Smooth muscle cell (in vitro differentiated cells): ENCODE measurements around the gene WDR46. TPM values are rescaled to one million over a fixed set of nuclear protein-coding genes. Genes with fewer than 3 reads are reported as not detected.
"Not testable (repeated sequence)": the region's sequence is repeated elsewhere in the genome, so short reads cannot be mapped to it uniquely, and the experiment has no call there.

Experiments used
- DNase-seq: peaks from one replicate; lab custom pipeline; 2025; ENCODE audit not compliant: unreplicated experiment; lab: John Stamatoyannopoulos, UW
- H2AFZ ChIP-seq: fragments of 200-600 bp; sonication (generic); 2 replicates; pipeline ENCODE4 v1.6.0; 2016; ENCODE audit warnings: antibody characterized with exemption, low read depth, mild to moderate bottlenecking
- H3F3A ChIP-seq: fragments of 200-600 bp; sonication (generic); 2 replicates; pipeline ENCODE4 v1.6.0; 2017; ENCODE audit warnings: antibody characterized with exemption, low read depth
- H3K27ac ChIP-seq: fragments of 200-600 bp; sonication (generic); 2 replicates; pipeline ENCODE4 v1.5.1; 2016; ENCODE audit warnings: low read depth, mild to moderate bottlenecking
- H3K27me3 ChIP-seq: fragments of 200-600 bp; sonication (generic); 2 replicates; pipeline ENCODE4 v1.6.1; 2016; ENCODE audit warnings: low read depth, mild to moderate bottlenecking
- H3K36me3 ChIP-seq: fragments of 200-600 bp; sonication (generic); 2 replicates; pipeline ENCODE4 v1.5.1; 2016; ENCODE audit warnings: low read depth
- H3K4me1 ChIP-seq: fragments of 200-600 bp; sonication (generic); 2 replicates; pipeline ENCODE4 v1.5.1; 2016; ENCODE audit warnings: low read depth
- H3K4me2 ChIP-seq: fragments of 200-600 bp; sonication (generic); 2 replicates; pipeline ENCODE4 v1.6.0; 2016; ENCODE audit warnings: mild to moderate bottlenecking
- H3K4me3 ChIP-seq: fragments of 200-600 bp; sonication (generic); 2 replicates; pipeline ENCODE4 v1.5.1; 2016; ENCODE audit warnings: mild to moderate bottlenecking
- H3K79me2 ChIP-seq: fragments of 200-600 bp; sonication (generic); 2 replicates; pipeline ENCODE4 v1.6.0; 2016; ENCODE audit warnings: low read depth, mild to moderate bottlenecking
- H3K9ac ChIP-seq: fragments of 200-600 bp; sonication (generic); 2 replicates; pipeline ENCODE4 v1.6.0; 2016; ENCODE audit warnings: low read depth
- H3K9me3 ChIP-seq: fragments of 200-600 bp; sonication (generic); replicated peaks from 2 replicates; pipeline ENCODE4 v1.5.1; 2016; ENCODE audit warnings: low read depth
- H4K20me1 ChIP-seq: fragments of 200-600 bp; sonication (generic); 2 replicates; pipeline ENCODE4 v1.6.0; 2016; ENCODE audit warnings: low read depth
- WGBS: methylation state at CpG from one replicate; pipeline ENCODE4 v1.1.7; 2016; ENCODE audit warnings: low lambda C conversion rate; 5-methylcytosine and 5-hydroxymethylcytosine counted together
- polyA plus RNA-seq: library from polyadenylated mRNA; unstranded; fragments of >200 nt; fragmentation: Nextera tagmentation; extraction: Ambion mirVana; gene quantifications from 2 replicates; pipeline ENCODE4 v1.2.1, GENCODE V29; 2016
- total RNA-seq: library from RNA; depleted of rRNA; stranded (reverse); fragments of >200 nt; gene quantifications from 2 replicates; pipeline ENCODE4 v1.2.3, GENCODE V29; 2014
- TF ChIP-seq, protein P1 (sequence below): fragments of 200-600 bp; sonication (generic); IDR thresholded peaks from 2 replicates; pipeline ENCODE4 v1.5.1; 2017; ENCODE audit warnings: borderline replicate concordance, mild to moderate bottlenecking, antibody characterized with exemption; ENCODE audit not compliant: insufficient read depth, poor library complexity, severe bottlenecking

Gene WDR46
- total and polyA plus RNA-seq, 2 experiments from 2014 or later = 67.9 to 69.9 TPM

DNA sequence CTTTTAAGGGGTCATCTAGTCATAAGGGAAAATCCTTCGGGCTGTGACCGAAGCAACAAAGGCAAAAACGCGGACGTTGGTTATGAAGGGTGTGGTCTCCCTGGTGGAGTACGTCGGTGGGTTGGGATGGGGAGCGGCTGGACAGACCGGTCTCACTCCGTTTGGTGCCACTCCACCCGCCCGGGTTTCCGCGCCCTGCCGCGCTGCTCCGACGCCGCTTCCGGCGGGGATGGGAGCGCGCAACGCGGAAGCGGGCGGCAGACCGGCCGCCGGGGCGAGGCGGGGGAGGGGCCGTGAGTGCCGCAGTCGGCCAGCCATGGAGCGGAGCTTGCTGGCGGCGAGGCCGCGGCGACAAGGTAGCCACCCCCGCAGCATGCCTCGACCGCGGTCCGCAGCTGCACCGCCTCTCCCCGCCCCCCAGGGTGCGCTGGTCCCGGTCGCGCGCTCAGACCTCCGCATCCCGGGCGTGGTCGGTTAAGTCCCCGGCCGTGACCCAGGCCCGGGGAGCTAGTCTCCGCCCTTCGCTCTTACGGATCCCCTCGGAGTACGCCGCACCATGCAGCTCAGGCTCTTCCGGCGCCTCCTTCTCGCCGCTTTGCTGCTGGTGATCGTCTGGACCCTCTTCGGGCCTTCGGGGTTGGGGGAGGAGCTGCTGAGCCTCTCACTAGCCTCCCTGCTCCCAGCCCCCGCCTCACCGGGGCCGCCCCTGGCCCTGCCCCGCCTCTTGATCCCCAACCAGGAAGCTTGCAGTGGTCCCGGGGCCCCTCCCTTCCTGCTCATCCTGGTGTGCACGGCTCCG lies 12.0 kb downstream of the WDR46 start, which contains the start of gene B3GALT4:
B3GALT4 (plus strand) TSS at position 260 of the 799 bp plus-strand sequence; CDS start at position 557, 297 bp downstream.
- H3K79me2 ChIP-seq = peaks cover 35% of the 10 kb centered on the region
- no peak within 1 kb of the TSS for H2AFZ ChIP-seq
- H3K4me1 ChIP-seq = peaks cover 42% of the 10 kb centered on the region
- peak; percentile 68 for DNase-seq
- H3K27ac ChIP-seq = peak within 1 kb of the TSS; percentile 85
- H3K4me2 ChIP-seq = peak within 1 kb of the TSS; percentile 86
- peak within 1 kb of the TSS; percentile 57 for H3K4me3 ChIP-seq
- WGBS = 1% methylated on average over 55 of the region's 80 CpGs
- H3K9me3 ChIP-seq = no peaks in the 10 kb centered on the region
- H4K20me1 ChIP-seq = peaks cover 45% of the 10 kb centered on the region
- no peaks in the 10 kb centered on the region for H3K36me3 ChIP-seq
- peaks cover 42% of the 10 kb centered on the region for H3F3A ChIP-seq
- H3K27me3 ChIP-seq = no peaks in the 10 kb centered on the region
- TF ChIP-seq, protein P1, sequence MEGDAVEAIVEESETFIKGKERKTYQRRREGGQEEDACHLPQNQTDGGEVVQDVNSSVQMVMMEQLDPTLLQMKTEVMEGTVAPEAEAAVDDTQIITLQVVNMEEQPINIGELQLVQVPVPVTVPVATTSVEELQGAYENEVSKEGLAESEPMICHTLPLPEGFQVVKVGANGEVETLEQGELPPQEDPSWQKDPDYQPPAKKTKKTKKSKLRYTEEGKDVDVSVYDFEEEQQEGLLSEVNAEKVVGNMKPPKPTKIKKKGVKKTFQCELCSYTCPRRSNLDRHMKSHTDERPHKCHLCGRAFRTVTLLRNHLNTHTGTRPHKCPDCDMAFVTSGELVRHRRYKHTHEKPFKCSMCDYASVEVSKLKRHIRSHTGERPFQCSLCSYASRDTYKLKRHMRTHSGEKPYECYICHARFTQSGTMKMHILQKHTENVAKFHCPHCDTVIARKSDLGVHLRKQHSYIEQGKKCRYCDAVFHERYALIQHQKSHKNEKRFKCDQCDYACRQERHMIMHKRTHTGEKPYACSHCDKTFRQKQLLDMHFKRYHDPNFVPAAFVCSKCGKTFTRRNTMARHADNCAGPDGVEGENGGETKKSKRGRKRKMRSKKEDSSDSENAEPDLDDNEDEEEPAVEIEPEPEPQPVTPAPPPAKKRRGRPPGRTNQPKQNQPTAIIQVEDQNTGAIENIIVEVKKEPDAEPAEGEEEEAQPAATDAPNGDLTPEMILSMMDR = peak; percentile 55
- no peak within 1 kb of the TSS for H3K9ac ChIP-seq

DNA sequence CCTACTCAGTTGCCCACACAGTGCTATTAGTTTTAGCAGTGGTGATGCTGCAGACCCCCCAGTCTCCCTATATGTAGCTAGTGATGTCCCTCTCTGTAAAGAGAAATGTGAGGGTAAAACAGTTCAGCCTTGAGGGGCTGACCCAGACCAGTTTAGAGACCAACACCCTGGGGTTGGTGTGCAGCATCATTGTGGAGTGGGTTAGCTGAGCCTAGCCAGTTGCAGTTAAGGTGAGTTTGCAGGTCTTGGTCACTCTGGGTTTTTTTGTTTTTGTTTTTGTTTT lies 12.5 kb downstream of the WDR46 start:
- H3K27me3 ChIP-seq = no peaks in the 10 kb centered on the region
- DNase-seq = no peak
- peaks cover 43% of the 10 kb centered on the region for H3F3A ChIP-seq
- H2AFZ ChIP-seq = no peak overlapping the region
- peaks cover 37% of the 10 kb centered on the region for H3K79me2 ChIP-seq
- H3K4me3 ChIP-seq = peak overlapping the region; percentile 57
- no peaks in the 10 kb centered on the region for H3K9me3 ChIP-seq
- TF ChIP-seq, protein P1 = no peak
- peaks cover 42% of the 10 kb centered on the region for H3K4me1 ChIP-seq
- no peaks in the 10 kb centered on the region for H3K36me3 ChIP-seq
- H4K20me1 ChIP-seq = peaks cover 45% of the 10 kb centered on the region
- H3K4me2 ChIP-seq = peak overlapping the region; percentile 86
- H3K9ac ChIP-seq = no peak overlapping the region
- H3K27ac ChIP-seq = peak overlapping the region; percentile 85

DNA sequence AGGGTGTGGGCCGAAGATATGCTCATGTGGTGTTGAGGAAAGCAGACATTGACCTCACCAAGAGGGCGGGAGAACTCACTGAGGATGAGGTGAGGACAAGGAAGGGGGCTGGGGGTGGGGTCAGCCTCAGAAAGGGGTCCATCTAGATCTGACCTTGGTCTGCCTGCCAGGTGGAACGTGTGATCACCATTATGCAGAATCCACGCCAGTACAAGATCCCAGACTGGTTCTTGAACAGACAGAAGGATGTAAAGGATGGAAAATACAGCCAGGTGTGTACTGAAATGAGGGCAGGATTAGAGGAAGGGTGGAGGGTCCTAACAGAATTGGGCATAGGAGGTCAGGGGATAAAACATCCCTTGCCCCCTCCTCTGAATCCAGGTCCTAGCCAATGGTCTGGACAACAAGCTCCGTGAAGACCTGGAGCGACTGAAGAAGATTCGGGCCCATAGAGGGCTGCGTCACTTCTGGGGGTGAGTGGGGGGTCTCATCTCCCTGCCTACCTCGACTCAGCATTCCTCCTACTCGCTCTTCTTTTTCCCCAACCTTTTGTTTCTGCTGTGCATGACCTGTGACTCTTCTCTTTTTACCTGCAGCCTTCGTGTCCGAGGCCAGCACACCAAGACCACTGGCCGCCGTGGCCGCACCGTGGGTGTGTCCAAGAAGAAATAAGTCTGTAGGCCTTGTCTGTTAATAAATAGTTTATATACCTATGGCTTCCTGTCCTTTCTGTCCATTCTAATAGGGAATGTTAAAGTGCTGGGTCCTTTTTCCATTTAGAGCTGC lies 13.1 kb downstream of the WDR46 start:
- not testable (repeated sequence) for H3K36me3 ChIP-seq, H3K27me3 ChIP-seq, H2AFZ ChIP-seq, H3K9ac ChIP-seq, DNase-seq, H3K9me3 ChIP-seq
- peak overlapping the region; percentile 85 for H3K27ac ChIP-seq
- peak overlapping the region; percentile 57 for H3K4me3 ChIP-seq
- peaks cover 43% of the 10 kb centered on the region for H3K4me1 ChIP-seq
- H3K79me2 ChIP-seq = peaks cover 39% of the 10 kb centered on the region
- H3K4me2 ChIP-seq = peak overlapping the region; percentile 86
- H3F3A ChIP-seq = peaks cover 43% of the 10 kb centered on the region
- H4K20me1 ChIP-seq = peaks cover 45% of the 10 kb centered on the region
- WGBS = 79% methylated on average over 16 of the region's 16 CpGs
